ENCODE results near the gene TGFA.

The TGFA gene

DNA sequence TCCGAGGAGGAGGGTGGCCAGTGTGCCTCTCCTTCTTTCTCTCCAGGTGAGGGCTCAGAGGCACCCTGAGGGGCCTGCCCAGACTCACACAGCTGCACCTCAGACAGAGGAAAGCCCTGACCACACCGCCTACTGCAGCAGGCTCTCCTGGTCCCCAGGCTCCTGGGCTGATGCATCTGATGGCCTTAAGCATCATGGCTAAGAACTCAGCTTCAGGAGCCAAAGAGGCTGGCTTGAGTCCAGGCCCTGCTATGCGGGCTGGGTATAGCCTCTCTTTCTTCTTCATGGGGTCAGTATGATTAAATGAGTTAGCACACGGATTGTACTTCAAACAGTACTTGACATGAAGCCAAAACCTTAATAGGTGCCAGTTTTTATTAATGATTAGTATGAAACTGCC lies 89.6 kb downstream of the TGFA start:
- TF ChIP-seq, protein P1, sequence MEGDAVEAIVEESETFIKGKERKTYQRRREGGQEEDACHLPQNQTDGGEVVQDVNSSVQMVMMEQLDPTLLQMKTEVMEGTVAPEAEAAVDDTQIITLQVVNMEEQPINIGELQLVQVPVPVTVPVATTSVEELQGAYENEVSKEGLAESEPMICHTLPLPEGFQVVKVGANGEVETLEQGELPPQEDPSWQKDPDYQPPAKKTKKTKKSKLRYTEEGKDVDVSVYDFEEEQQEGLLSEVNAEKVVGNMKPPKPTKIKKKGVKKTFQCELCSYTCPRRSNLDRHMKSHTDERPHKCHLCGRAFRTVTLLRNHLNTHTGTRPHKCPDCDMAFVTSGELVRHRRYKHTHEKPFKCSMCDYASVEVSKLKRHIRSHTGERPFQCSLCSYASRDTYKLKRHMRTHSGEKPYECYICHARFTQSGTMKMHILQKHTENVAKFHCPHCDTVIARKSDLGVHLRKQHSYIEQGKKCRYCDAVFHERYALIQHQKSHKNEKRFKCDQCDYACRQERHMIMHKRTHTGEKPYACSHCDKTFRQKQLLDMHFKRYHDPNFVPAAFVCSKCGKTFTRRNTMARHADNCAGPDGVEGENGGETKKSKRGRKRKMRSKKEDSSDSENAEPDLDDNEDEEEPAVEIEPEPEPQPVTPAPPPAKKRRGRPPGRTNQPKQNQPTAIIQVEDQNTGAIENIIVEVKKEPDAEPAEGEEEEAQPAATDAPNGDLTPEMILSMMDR (conservative IDR thresholded peaks at IDR 0.05; ENCODE audit: low read depth) = no peak
- DNase-seq (ENCODE audit: low spot score) = no peak
- no peak overlapping the region for H3K27ac ChIP-seq
- CTCF ChIA-PET = interaction anchor here (1.2 kb wide), 1 partner anchor 123 kb away, joined by 4 read pairs; no protein-coding TSS in a partner anchor
- POLR2A ChIA-PET (ENCODE audit: low non-redundant PET) = no interaction called here

DNA sequence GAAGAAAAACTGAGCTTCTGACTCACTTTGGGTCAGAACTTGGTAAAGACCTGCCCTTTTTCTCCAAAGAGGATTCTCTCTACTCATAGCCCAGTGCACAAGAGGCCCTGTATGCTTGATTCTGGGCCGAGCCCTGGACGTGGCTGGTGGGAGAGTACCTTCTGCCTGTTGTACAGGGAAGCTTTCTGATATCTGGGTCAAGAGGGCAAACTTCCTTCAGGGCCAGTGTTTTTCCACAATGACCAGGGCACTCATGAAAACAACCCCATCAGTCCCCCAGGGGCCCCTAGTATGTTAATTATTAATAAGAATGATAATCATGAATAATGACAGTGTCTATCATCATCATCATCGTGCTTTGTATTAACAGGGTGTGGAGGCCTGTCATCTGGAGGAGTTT lies 90.0 kb downstream of the TGFA start:
- ChIA-PET CTCF (interaction anchor here (1.2 kb wide), 1 partner anchor 123 kb away, joined by 4 read pairs; no protein-coding TSS in a partner anchor), POLR2A (ENCODE audit: low non-redundant PET) (no interaction called here)
- DNase-seq (ENCODE audit: low spot score) = no peak
- TF ChIP-seq, protein P1 (conservative IDR thresholded peaks at IDR 0.05; ENCODE audit: low read depth) = no peak
- H3K27ac ChIP-seq = no peak overlapping the region

DNA sequence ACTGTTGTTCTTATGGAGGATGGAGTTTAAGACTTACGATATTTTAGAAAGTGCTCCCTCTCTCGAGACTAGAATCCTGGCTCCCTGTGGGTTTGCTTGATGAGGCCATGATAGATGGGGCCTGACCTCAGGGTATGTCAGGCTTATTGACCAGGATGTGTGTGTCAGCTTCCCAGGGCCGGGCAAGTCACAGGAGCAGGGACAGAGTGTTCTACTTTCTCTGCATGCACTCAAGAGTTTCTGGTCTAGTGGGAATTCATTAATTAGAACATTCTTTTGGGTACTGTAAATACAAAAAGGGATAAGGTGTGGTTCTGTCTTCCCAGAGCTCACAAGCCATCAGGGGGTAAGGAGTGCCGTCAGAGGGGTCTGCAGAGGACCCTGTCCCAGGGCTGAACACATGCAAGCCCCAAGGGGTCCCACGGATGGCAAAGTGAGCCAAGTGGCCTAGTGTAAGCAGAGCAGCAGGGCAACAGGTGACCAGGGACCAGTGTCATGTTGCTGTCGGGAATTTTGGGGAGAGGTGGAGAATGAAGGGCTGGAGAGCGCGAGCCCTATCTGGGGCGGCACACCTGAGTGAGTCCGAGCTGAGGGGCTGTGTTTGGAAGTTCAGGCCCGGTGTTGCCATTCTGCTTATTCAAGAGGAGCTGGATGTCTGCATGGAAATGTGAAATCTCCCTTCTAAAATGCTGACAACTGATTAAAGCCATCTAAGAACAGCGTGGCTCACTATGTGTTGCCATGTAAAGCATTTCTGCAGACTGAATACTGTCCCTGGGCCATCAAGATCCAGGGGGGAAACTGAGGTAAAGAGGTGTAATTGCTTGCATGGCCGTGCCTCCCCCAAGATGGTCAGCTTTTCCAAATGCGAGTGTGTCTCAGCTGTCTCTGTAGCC lies 91.4 kb downstream of the TGFA start:
- DNase-seq (ENCODE audit: low spot score) = no peak
- TF ChIP-seq, protein P1 (conservative IDR thresholded peaks at IDR 0.05; ENCODE audit: low read depth) = no peak
- POLR2A ChIA-PET (ENCODE audit: low non-redundant PET) = no interaction called here
- H3K27ac ChIP-seq = no peak overlapping the region
- CTCF ChIA-PET = interaction anchor here (0.6 kb wide), 1 partner anchor 11 kb away, joined by 3 read pairs; no protein-coding TSS in a partner anchor

DNA sequence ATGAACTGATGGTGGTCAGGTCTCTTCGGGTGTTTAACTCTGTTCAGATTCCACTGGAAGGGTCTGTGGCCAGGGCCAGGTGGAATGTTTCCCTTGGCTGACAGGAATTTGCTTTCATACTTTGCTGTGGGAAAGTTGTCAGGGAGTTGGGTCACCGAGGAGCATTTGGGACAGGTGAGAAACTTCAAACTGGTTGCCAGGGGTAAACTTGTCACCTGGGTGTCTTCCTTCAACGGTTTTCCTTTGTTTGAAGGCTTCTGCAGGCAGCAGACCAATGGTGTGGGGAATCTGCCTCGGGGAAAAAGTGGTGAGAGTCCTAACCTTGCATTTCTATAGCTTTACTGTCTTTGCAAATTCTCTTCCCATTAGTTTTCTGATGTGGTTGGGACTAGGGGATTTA lies 92.2 kb downstream of the TGFA start:
- ChIA-PET POLR2A (ENCODE audit: low non-redundant PET) (no interaction called here), CTCF (interaction anchor here (0.6 kb wide), 1 partner anchor 12 kb away, joined by 3 read pairs; no protein-coding TSS in a partner anchor)
- H3K27ac ChIP-seq = no peak overlapping the region
- no peak for DNase-seq (ENCODE audit: low spot score)
- TF ChIP-seq, protein P1 (conservative IDR thresholded peaks at IDR 0.05; ENCODE audit: low read depth) = no peak

DNA sequence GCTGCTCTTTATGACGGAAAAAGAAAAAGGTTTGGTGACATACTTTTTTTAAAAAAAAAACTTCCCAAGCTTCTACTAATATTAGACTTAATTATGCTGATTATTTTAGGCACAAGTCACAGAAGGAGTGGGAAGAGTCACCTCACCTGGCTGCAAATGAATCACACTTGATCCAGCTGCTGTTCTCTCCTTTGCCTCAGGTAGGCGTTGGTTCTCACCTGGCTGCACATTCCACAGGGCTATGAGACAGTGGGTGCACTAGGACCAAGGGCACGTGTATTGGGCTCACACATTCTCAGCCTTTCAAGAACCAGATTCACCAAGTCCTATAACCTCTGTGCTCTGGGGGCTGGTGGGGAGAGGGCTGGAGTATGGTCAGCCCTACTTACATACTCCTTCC lies 93.3 kb downstream of the TGFA start:
- DNase-seq (ENCODE audit: low spot score) = no peak
- TF ChIP-seq, protein P1 (conservative IDR thresholded peaks at IDR 0.05; ENCODE audit: low read depth) = no peak
- no peak overlapping the region for H3K27ac ChIP-seq
- ChIA-PET CTCF (interaction anchor here (0.6 to 1.0 kb wide), 4 partner anchors 39 to 160 kb away, joined by 3 to 5 read pairs (median 4); no protein-coding TSS in a partner anchor), POLR2A (ENCODE audit: low non-redundant PET) (no interaction called here)

DNA sequence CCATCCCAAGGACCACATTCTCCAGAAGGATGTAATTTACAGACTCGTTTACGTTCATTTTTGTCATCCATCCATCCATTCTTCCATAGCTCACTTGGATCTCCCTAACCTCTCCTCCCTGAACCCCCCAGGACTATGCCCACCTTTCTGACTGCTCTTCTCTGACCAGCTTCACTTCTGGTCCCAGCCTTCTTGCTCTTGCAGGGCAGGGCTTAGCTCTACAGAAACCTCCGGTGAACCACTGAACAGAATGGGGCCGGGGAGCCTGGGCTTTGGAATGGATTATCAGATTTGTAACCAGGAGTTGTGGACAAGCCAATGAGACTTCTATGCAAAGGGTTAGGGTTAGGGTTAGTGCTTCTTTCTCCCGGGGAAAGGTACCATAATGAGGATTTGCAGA lies 95.0 kb downstream of the TGFA start:
- TF ChIP-seq, protein P1 (conservative IDR thresholded peaks at IDR 0.05; ENCODE audit: low read depth) = no peak
- POLR2A ChIA-PET (ENCODE audit: low non-redundant PET) = no interaction called here
- CTCF ChIA-PET = no interaction called here

More for the DNA sequence above, 95.0 kb downstream of the TGFA start:
- no peak overlapping the region for H3K27ac ChIP-seq
- no peak for DNase-seq (ENCODE audit: low spot score)
